CD4-positive, alpha-beta T cell (primary cell): ENCODE measurements around the gene KCNC4. TPM values are rescaled to one million over a fixed set of nuclear protein-coding genes. Genes with fewer than 3 reads are reported as not detected.

Source experiments
- ATAC-seq: fragments of 200-7000 bp; cut with Tn5 transposase; one replicate; pipeline ENCODE4 v1.10.0; 2022; ENCODE audit warnings: mild to moderate bottlenecking; ENCODE audit not compliant: poor library complexity
- CTCF ChIA-PET: fragments of 350-600 bp; sonication (Branson Sonifier 250); formaldehyde crosslinking; loops from one replicate; lab custom pipeline; 2021; ENCODE audit warnings: antibody characterized with exemption, inconsistent platforms; lab: Charles Lee
- POLR2A ChIA-PET: fragments of 350-600 bp; sonication (Branson Sonifier 250); formaldehyde crosslinking; loops from one replicate; lab custom pipeline; 2021; ENCODE audit warnings: antibody characterized with exemption, inconsistent platforms; lab: Charles Lee
- DNase-seq, 14 experiments: peaks; one replicate each; pipeline ENCODE4 v3.0.0-alpha.2; 2013 to 2020; ENCODE audit warnings: mixed read lengths in 2 of 14
- H3K27ac ChIP-seq, 2 donors: one replicate each; pipeline versions ENCODE4 v1.5.1 to v1.7.0; 2013; ENCODE audit warnings: low read length in 2 of 2, low read depth in 1 of 2, mild to moderate bottlenecking in 1 of 2
- H3K27me3 ChIP-seq, 2 experiments: 1 replicate in 1 of 2; 2 replicates in 1 of 2; pipeline versions ENCODE4 v1.6.1 to v1.7.0; 2013; ENCODE audit warnings: low read length in 2 of 2, control low read depth in 1 of 2, mild to moderate bottlenecking in 1 of 2, moderate library complexity in 1 of 2; ENCODE audit not compliant: insufficient read depth in 2 of 2, control insufficient read depth in 1 of 2
- H3K36me3 ChIP-seq: one replicate; pipeline ENCODE4 v1.6.1; 2013; ENCODE audit warnings: low read length, control low read depth; ENCODE audit not compliant: insufficient read depth
- H3K4me1 ChIP-seq: one replicate; pipeline ENCODE4 v1.6.1; 2013; ENCODE audit warnings: low read length, control low read depth; ENCODE audit not compliant: insufficient read depth
- H3K4me3 ChIP-seq: one replicate; pipeline ENCODE4 v1.5.1; 2013; ENCODE audit warnings: mild to moderate bottlenecking, low read length, moderate library complexity
- H3K9me3 ChIP-seq, 2 experiments: 1 replicate in 1 of 2; 2 replicates in 1 of 2; pipeline versions ENCODE4 v1.6.1 to v1.7.0; 2013; ENCODE audit warnings: low read length in 2 of 2, mild to moderate bottlenecking in 2 of 2, control low read depth in 1 of 2, moderate library complexity in 1 of 2; ENCODE audit not compliant: control insufficient read depth in 1 of 2, insufficient read depth in 1 of 2
- H3K27ac Mint-ChIP-seq: one replicate; pipeline ENCODE4 v1.8.0; 2020; ENCODE audit warnings: mixed read lengths
- H3K27me3 Mint-ChIP-seq: one replicate; pipeline ENCODE4 v1.8.0; 2021; ENCODE audit warnings: mixed read lengths
- H3K36me3 Mint-ChIP-seq: one replicate; pipeline ENCODE4 v1.8.0; 2021; ENCODE audit warnings: low read depth, mixed read lengths
- H3K4me1 Mint-ChIP-seq: one replicate; pipeline ENCODE4 v1.8.0; 2021; ENCODE audit warnings: low read depth, mixed read lengths
- H3K4me3 Mint-ChIP-seq: one replicate; pipeline ENCODE4 v1.8.0; 2020; ENCODE audit warnings: mild to moderate bottlenecking, mixed read lengths
- H3K9me3 Mint-ChIP-seq: one replicate; pipeline ENCODE4 v1.8.0; 2020; ENCODE audit warnings: mixed read lengths
- CTCF ChIP-seq: fragments of 200-600 bp; IDR thresholded peaks from one replicate; pipeline ENCODE4 v1.8.0; 2022; ENCODE audit warnings: antibody characterized with exemption, mild to moderate bottlenecking
- intact Hi-C, 2 experiments: fragments of 100-400 bp; cut with DNase I in 1 of 2; cut with micrococcal nuclease in 1 of 2; formaldehyde crosslinking; loops; one replicate each; pipeline versions ENCODE4 v1.15.1 to v1.9.0; 2023 to 2025; cut with DNase I, micrococcal nuclease
- total RNA-seq, 174 experiments: library from RNA in 2 of 174; stranded (reverse) in 2 of 174; gene quantifications; one replicate each; pipeline ENCODE4 v1.2.3 and lab custom pipeline; 2021 to 2026

The KCNC4 gene
- total RNA-seq, 2 experiments from 2014 or later: 16.5 to 17.7 TPM

GRCh38 chr1:110211496-110212168 lies 1.5 kb downstream of the KCNC4 start:
- ATAC-seq: no peak
- peak overlapping the region; percentile 94 for H3K4me3 Mint-ChIP-seq

GRCh38 chr1:110212169-110213142 lies 2.3 kb downstream of the KCNC4 start:
- intact Hi-C loops: loop anchor here in 1 of 2 experiments (5.0 kb wide), 1 partner anchor 405 kb away; no protein-coding TSS in a partner anchor
- no peak overlapping the region for H3K4me3 ChIP-seq
- H3K27me3 ChIP-seq: no peaks in the 10 kb centered on the region
- ChIA-PET POLR2A (interaction anchor here (0.7 to 6.9 kb wide), 4 partner anchors 9 to 133 kb away, joined by 3 to 199 read pairs (median 5); partner anchors contain the start of gene RBM15), CTCF (interaction anchor here (1.0 to 7.3 kb wide), 4 partner anchors 9 to 125 kb away, joined by 4 to 123 read pairs (median 36); partner anchors contain the start of gene RBM15)
- Mint-ChIP-seq H3K27me3 (no peaks in the 10 kb centered on the region), H3K4me1 (peaks cover 59% of the 10 kb centered on the region), H3K9me3 (no peaks in the 10 kb centered on the region), H3K36me3 (peaks cover 4% of the 10 kb centered on the region), H3K4me3 (peak overlapping the region; percentile 84), H3K27ac (peak overlapping the region; percentile 89)
- peaks cover 57% of the 10 kb centered on the region for H3K4me1 ChIP-seq
- H3K27ac ChIP-seq: no peak overlapping the region
- no peaks in the 10 kb centered on the region for H3K9me3 ChIP-seq
- DNase-seq (peak in 3 of 14 experiments; percentile 14 to 37 (median 19)), ATAC-seq (no peak)
- no peak for TF ChIP-seq CTCF
- no peaks in the 10 kb centered on the region for H3K36me3 ChIP-seq

More at GRCh38 chr1:110211496-110212168, 1.5 kb downstream of the KCNC4 start:
- TF ChIP-seq CTCF: no peak
- CTCF ChIA-PET: interaction anchor here (1.1 to 7.3 kb wide), 5 partner anchors 8 to 151 kb away, joined by 3 to 123 read pairs (median 9); partner anchors contain the start of gene RBM15
- H3K36me3 ChIP-seq: no peaks in the 10 kb centered on the region
- intact Hi-C loops: loop anchor here in 1 of 2 experiments (5.0 kb wide), 1 partner anchor 406 kb away; no protein-coding TSS in a partner anchor
- H3K4me1 ChIP-seq: peaks cover 60% of the 10 kb centered on the region
- no peaks in the 10 kb centered on the region for H3K9me3 Mint-ChIP-seq
- H3K27ac Mint-ChIP-seq: peak overlapping the region; percentile 91
- peak in 4 of 14 experiments; percentile 34 to 73 (median 54) for DNase-seq
- peak overlapping the region; percentile 70 for H3K4me3 ChIP-seq
- peaks cover 65% of the 10 kb centered on the region for H3K4me1 Mint-ChIP-seq
- POLR2A ChIA-PET: interaction anchor here (0.7 to 6.9 kb wide), 4 partner anchors 89 to 197 kb away, joined by 3 to 199 read pairs (median 4); partner anchors contain the start of gene RBM15
- H3K9me3 ChIP-seq: no peaks in the 10 kb centered on the region
- H3K36me3 Mint-ChIP-seq: peaks cover 4% of the 10 kb centered on the region
- no peak overlapping the region for H3K27ac ChIP-seq
- no peaks in the 10 kb centered on the region for H3K27me3 ChIP-seq
- no peaks in the 10 kb centered on the region for H3K27me3 Mint-ChIP-seq

- Mint-ChIP-seq H3K27ac (peak overlapping the region; percentile 89), H3K36me3 (peaks cover 4% of the 10 kb centered on the region), H3K4me3 (peak overlapping the region; percentile 86), H3K27me3 (no peaks in the 10 kb centered on the region), H3K4me1 (peaks cover 52% of the 10 kb centered on the region), H3K9me3 (no peaks in the 10 kb centered on the region)
- ATAC-seq (no peak), DNase-seq (no peak)
- intact Hi-C loops: loop anchor here in 1 of 2 experiments (5.0 kb wide), 1 partner anchor 404 kb away; no protein-coding TSS in a partner anchor
- Histone ChIP-seq H3K36me3 (no peaks in the 10 kb centered on the region), H3K9me3 (no peaks in the 10 kb centered on the region), H3K4me1 (peaks cover 50% of the 10 kb centered on the region), H3K27me3 (no peaks in the 10 kb centered on the region), H3K27ac (no peak overlapping the region), H3K4me3 (no peak overlapping the region)
- CTCF ChIA-PET: interaction anchor here (1.0 to 7.3 kb wide), 4 partner anchors 10 to 125 kb away, joined by 4 to 123 read pairs (median 36); partner anchors contain the start of gene RBM15
- POLR2A ChIA-PET: interaction anchor here (0.7 to 6.9 kb wide), 3 partner anchors 10 to 132 kb away, joined by 3 to 199 read pairs (median 5); partner anchors contain the start of gene RBM15
- no peak for TF ChIP-seq CTCF
Measured at GRCh38 chr1:110213143-110213540, 3.0 kb downstream of the KCNC4 start.
